Measurements from ENCODE around the gene MVB12B. TPM values are rescaled to one million over a fixed set of nuclear protein-coding genes. Genes with fewer than 3 reads are reported as not detected.
A peak's percentile ranks its signal among the peaks of the same experiment; 100 is the strongest.

Gene MVB12B
- total and polyA plus RNA-seq, 2 of the 13 experiments (the other 11 are each of a cell fraction or from before 2014, with no cell fraction given): 12.1 to 30.1 TPM

DNA sequence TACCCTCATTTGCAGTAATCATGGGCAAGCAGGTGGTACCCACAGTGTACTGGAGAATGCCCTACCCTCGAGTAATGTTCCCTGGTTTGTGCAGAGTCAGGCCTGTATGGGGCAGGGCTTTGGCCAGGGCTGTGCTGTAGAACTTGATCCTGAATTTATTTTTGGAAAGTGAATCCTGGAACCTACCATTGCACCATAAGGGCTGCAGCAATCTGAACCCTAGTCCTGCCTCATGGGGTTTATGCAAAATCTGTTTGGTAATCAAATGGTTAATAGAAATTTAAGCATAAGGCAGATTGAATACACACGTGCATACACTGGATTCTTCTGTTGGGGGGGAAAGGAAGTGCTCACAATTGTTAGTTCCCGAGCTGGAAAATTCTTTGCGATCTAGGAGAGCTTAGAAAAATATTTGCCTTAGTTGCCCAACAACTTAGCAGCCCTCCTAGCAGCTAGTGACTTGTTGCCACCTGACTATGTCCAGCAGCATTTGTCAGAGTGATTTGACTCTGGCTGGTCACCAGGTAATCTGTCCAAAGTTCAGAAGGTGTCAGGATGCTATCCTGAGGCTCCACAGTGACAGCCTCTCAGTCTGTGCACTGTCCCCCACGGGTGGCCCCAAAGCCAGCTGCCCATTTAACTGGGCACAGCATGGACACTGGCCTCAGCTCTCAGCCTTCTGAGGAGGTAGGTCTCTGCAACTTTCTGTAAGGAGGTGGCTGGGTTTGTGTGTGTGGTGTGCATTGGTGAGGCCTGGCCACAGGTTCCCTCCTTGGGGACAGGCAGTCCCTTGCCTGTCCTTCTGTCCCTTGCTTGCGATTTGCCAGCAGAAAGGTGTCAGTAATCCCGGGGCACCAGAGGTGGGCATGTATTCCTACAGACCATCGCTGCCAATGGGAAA is 8.3 kb downstream of the MVB12B start (continued):
- TF ChIP-seq RERE (CRISPR knock-in tag; IDR thresholded peaks at IDR 0.05; ENCODE audit: low read depth) (no peak), JDP2 (CRISPR knock-in tag; IDR thresholded peaks at IDR 0.05; ENCODE audit: borderline replicate concordance) (no peak), TOE1 (CRISPR knock-in tag; IDR thresholded peaks at IDR 0.05) (0 out of 2 replicates have a peak, but pooled peaks have one; percentile 74), ZNF350 (CRISPR knock-in tag; IDR thresholded peaks at IDR 0.05; ENCODE audit: borderline replicate concordance, low read depth) (peak; percentile 64; the same call in 1 of the 2 replicates), ZNF670 (CRISPR knock-in tag; IDR thresholded peaks at IDR 0.05; ENCODE audit: borderline replicate concordance) (peak; percentile 96), DMTF1 (CRISPR knock-in tag; IDR thresholded peaks at IDR 0.05) (no peak), ZNF235 (CRISPR knock-in tag; IDR thresholded peaks at IDR 0.05; ENCODE audit: borderline replicate concordance) (no peak), ZNF839 (CRISPR knock-in tag; IDR thresholded peaks at IDR 0.05; ENCODE audit: borderline replicate concordance) (0 out of 2 replicates have a peak, but pooled peaks have one; percentile 56), PHF8 (CRISPR knock-in tag; IDR thresholded peaks at IDR 0.05) (peak; percentile 33; the same call in 1 of the 2 replicates)
- TF ChIP-seq, protein P1, sequence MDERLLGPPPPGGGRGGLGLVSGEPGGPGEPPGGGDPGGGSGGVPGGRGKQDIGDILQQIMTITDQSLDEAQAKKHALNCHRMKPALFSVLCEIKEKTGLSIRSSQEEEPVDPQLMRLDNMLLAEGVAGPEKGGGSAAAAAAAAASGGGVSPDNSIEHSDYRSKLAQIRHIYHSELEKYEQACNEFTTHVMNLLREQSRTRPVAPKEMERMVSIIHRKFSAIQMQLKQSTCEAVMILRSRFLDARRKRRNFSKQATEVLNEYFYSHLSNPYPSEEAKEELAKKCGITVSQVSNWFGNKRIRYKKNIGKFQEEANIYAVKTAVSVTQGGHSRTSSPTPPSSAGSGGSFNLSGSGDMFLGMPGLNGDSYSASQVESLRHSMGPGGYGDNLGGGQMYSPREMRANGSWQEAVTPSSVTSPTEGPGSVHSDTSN (CRISPR knock-in tag; IDR thresholded peaks at IDR 0.05): no peak
- TF ChIP-seq, protein P2, sequence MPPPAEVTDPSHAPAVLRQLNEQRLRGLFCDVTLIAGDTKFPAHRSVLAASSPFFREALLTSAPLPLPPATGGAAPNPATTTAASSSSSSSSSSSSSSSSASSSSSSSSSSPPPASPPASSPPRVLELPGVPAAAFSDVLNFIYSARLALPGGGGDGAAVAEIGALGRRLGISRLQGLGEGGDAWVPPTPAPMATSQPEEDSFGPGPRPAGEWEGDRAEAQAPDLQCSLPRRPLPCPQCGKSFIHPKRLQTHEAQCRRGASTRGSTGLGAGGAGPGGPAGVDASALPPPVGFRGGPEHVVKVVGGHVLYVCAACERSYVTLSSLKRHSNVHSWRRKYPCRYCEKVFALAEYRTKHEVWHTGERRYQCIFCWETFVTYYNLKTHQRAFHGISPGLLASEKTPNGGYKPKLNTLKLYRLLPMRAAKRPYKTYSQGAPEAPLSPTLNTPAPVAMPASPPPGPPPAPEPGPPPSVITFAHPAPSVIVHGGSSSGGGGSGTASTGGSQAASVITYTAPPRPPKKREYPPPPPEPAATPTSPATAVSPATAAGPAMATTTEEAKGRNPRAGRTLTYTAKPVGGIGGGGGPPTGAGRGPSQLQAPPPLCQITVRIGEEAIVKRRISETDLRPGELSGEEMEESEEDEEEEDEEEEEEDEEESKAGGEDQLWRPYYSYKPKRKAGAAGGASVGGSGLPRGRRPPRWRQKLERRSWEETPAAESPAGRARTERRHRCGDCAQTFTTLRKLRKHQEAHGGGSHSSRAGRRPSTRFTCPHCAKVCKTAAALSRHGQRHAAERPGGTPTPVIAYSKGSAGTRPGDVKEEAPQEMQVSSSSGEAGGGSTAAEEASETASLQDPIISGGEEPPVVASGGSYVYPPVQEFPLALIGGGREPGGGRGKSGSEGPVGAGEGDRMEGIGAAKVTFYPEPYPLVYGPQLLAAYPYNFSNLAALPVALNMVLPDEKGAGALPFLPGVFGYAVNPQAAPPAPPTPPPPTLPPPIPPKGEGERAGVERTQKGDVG (CRISPR knock-in tag; IDR thresholded peaks at IDR 0.05; ENCODE audit: borderline replicate concordance): 0 out of 2 replicates have a peak, but pooled peaks have one; percentile 21
